Osteocyte (in vitro differentiated cells): ENCODE measurements around the gene POU6F2. TPM values are rescaled to one million over a fixed set of nuclear protein-coding genes. Genes with fewer than 3 reads are reported as not detected.

ENCODE experiments used
- DNase-seq: peaks from one replicate; pipeline ENCODE4 v3.0.0; 2021; ENCODE audit warnings: mixed read lengths; ENCODE audit not compliant: unreplicated experiment; ENCODE audit errors: extremely low spot score
- H3K27ac Mint-ChIP-seq: one replicate; pipeline ENCODE4 v1.8.0; 2021; ENCODE audit warnings: mild to moderate bottlenecking, mixed read lengths; ENCODE audit not compliant: unreplicated experiment
- H3K27me3 Mint-ChIP-seq: one replicate; pipeline ENCODE4 v1.8.0; 2021; ENCODE audit warnings: mixed read lengths; ENCODE audit not compliant: unreplicated experiment
- H3K36me3 Mint-ChIP-seq: one replicate; pipeline ENCODE4 v1.8.0; 2021; ENCODE audit warnings: mixed read lengths; ENCODE audit not compliant: unreplicated experiment
- H3K4me1 Mint-ChIP-seq: one replicate; pipeline ENCODE4 v1.8.0; 2021; ENCODE audit warnings: mixed read lengths; ENCODE audit not compliant: unreplicated experiment
- H3K4me3 Mint-ChIP-seq: one replicate; pipeline ENCODE4 v1.8.0; 2021; ENCODE audit warnings: mild to moderate bottlenecking, moderate library complexity, mixed read lengths; ENCODE audit not compliant: unreplicated experiment
- H3K9me3 Mint-ChIP-seq: one replicate; pipeline ENCODE4 v1.8.0; 2021; ENCODE audit warnings: mixed read lengths; ENCODE audit not compliant: unreplicated experiment
- CTCF ChIP-seq: fragments of 200-600 bp; sonication (generic); IDR thresholded peaks from 2 replicates; pipeline ENCODE4 v1.5.0; 2021; ENCODE audit warnings: antibody characterized with exemption, mild to moderate bottlenecking, moderate library complexity
- total RNA-seq: library from RNA; stranded (reverse); gene quantifications from 2 replicates; pipeline ENCODE4 v1.2.1, GENCODE V29; 2021

The POU6F2 gene
- total RNA-seq, 1 donor from 2014 or later, result 0.78 TPM

GRCh38 chr7:39301543-39301942 lies 323.8 kb downstream of the POU6F2 start:
- Mint-ChIP-seq H3K4me3 (no peak overlapping the region), H3K27me3 (peaks cover 3% of the 10 kb centered on the region), H3K4me1 (peaks cover 6% of the 10 kb centered on the region), H3K9me3 (peaks cover 3% of the 10 kb centered on the region), H3K36me3 (no peaks in the 10 kb centered on the region), H3K27ac (no peak overlapping the region)
- no peak for DNase-seq
- TF ChIP-seq CTCF, result no peak

GRCh38 chr7:39304178-39304577 lies 326.5 kb downstream of the POU6F2 start:
- no peak for DNase-seq
- H3K4me1 Mint-ChIP-seq, result peaks cover 6% of the 10 kb centered on the region
- peaks cover 3% of the 10 kb centered on the region for H3K27me3 Mint-ChIP-seq
- no peak for TF ChIP-seq CTCF
- no peaks in the 10 kb centered on the region for H3K9me3 Mint-ChIP-seq
- no peak overlapping the region for H3K27ac Mint-ChIP-seq
- H3K4me3 Mint-ChIP-seq, result no peak overlapping the region
- no peaks in the 10 kb centered on the region for H3K36me3 Mint-ChIP-seq

GRCh38 chr7:39304668-39305405 lies 327.1 kb downstream of the POU6F2 start:
- peaks cover 3% of the 10 kb centered on the region for H3K4me1 Mint-ChIP-seq
- peaks cover 3% of the 10 kb centered on the region for H3K27me3 Mint-ChIP-seq
- no peak for DNase-seq
- no peak overlapping the region for H3K27ac Mint-ChIP-seq
- H3K36me3 Mint-ChIP-seq, result no peaks in the 10 kb centered on the region
- no peak for TF ChIP-seq CTCF
- H3K9me3 Mint-ChIP-seq, result no peaks in the 10 kb centered on the region
- no peak overlapping the region for H3K4me3 Mint-ChIP-seq

- H3K27me3 Mint-ChIP-seq, result peaks cover 2% of the 10 kb centered on the region
- no peak for TF ChIP-seq CTCF
- H3K9me3 Mint-ChIP-seq, result no peaks in the 10 kb centered on the region
- H3K36me3 Mint-ChIP-seq, result no peaks in the 10 kb centered on the region
- H3K4me3 Mint-ChIP-seq, result no peak overlapping the region
- no peak for DNase-seq
- no peak overlapping the region for H3K27ac Mint-ChIP-seq
- H3K4me1 Mint-ChIP-seq, result no peaks in the 10 kb centered on the region
Observed at GRCh38 chr7:39306016-39306570, 328.4 kb downstream of the POU6F2 start.

- TF ChIP-seq CTCF, result no peak
- Mint-ChIP-seq H3K9me3 (no peaks in the 10 kb centered on the region), H3K36me3 (no peaks in the 10 kb centered on the region), H3K27me3 (peaks cover 16% of the 10 kb centered on the region), H3K27ac (no peak overlapping the region), H3K4me3 (no peak overlapping the region), H3K4me1 (no peaks in the 10 kb centered on the region)
- DNase-seq, result no peak
Observed at GRCh38 chr7:39310699-39311098, 333.0 kb downstream of the POU6F2 start.
